Endothelial cell of umbilical vein (primary cell): ENCODE results near the gene SEC22A.

Experiments used
- JUN ChIP-seq: IDR thresholded peaks from 2 replicates; pipeline ENCODE4 v1.6.1; 2011; ENCODE audit warnings: borderline replicate concordance, low read depth; ENCODE audit not compliant: insufficient read length, insufficient read depth
- POLR2A ChIP-seq: IDR thresholded peaks from 2 replicates; pipeline ENCODE4 v1.6.1; 2012; ENCODE audit warnings: low read depth, mild to moderate bottlenecking, control low read depth, low read length
- POLR2AphosphoS5 ChIP-seq: IDR thresholded peaks from 2 replicates; pipeline ENCODE4 v1.6.1; 2012; ENCODE audit warnings: low read depth, mild to moderate bottlenecking, control low read depth, low read length, moderate library complexity; ENCODE audit not compliant: insufficient read depth
- TF ChIP-seq, protein P1 (sequence below), 2 donors: IDR thresholded peaks; 1 replicate in 1 of 2; 2 replicates in 1 of 2; pipeline ENCODE4 v1.5.1; 2011; ENCODE audit warnings: low read length in 2 of 2, mild to moderate bottlenecking in 2 of 2, moderate library complexity in 2 of 2, control low read depth in 1 of 2, inconsistent platforms in 1 of 2, low read depth in 1 of 2; ENCODE audit not compliant: insufficient read depth in 1 of 2; ENCODE audit errors: extremely low read depth in 1 of 2

DNA sequence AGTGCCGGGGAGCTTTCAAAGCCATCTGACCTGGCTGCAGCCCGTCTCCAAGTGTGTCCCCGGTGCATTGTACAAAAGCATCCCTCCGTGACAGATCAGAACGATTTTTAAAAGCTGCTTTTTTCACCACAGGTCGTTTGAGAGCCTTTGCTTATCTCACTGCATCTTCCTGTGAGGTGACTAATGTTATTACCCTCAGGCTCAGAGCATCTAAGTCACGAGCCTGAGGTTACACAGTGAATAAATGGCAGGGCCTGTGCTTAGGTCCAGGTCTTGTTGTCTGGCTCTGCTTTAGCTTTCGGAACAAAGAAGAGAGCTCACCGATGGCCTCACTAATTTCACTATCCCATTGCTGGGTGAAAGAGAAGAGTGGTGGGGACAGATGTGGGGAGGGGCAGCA is 83.3 kb downstream of the SEC22A start:
- TF ChIP-seq POLR2AphosphoS5 (no peak), POLR2A (no peak), JUN (no peak)
- TF ChIP-seq, protein P1, sequence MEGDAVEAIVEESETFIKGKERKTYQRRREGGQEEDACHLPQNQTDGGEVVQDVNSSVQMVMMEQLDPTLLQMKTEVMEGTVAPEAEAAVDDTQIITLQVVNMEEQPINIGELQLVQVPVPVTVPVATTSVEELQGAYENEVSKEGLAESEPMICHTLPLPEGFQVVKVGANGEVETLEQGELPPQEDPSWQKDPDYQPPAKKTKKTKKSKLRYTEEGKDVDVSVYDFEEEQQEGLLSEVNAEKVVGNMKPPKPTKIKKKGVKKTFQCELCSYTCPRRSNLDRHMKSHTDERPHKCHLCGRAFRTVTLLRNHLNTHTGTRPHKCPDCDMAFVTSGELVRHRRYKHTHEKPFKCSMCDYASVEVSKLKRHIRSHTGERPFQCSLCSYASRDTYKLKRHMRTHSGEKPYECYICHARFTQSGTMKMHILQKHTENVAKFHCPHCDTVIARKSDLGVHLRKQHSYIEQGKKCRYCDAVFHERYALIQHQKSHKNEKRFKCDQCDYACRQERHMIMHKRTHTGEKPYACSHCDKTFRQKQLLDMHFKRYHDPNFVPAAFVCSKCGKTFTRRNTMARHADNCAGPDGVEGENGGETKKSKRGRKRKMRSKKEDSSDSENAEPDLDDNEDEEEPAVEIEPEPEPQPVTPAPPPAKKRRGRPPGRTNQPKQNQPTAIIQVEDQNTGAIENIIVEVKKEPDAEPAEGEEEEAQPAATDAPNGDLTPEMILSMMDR (IDR thresholded peaks at IDR 0.05; ENCODE audit: extremely low read depth in 1 of 2, insufficient read depth in 1 of 2, low read depth in 1 of 2, low read length in 2 of 2) = no peak
